GM18858 (cell line): ENCODE measurements around the gene NPPA.
"Not testable (repeated sequence)": the region's sequence is repeated elsewhere in the genome, so short reads cannot be mapped to it uniquely, and the experiment has no call there.

ENCODE experiments used
- ATAC-seq: cut with Tn5 transposase; IDR thresholded peaks from one replicate; pipeline ENCODE4 v1.9.1; 2021; ENCODE audit not compliant: unreplicated experiment

NPPA gene

GRCh38 chr1:11847667-11848372, at the start of gene NPPA:
TSS of gene NPPA (minus strand) at chr1:11847783. CDS start at chr1:11847684, 99 bp downstream.
- ATAC-seq = no peak

- ATAC-seq = not testable (repeated sequence)
Observed at GRCh38 chr1:11894501-11894900, 46.9 kb upstream of the NPPA start.

DNA sequence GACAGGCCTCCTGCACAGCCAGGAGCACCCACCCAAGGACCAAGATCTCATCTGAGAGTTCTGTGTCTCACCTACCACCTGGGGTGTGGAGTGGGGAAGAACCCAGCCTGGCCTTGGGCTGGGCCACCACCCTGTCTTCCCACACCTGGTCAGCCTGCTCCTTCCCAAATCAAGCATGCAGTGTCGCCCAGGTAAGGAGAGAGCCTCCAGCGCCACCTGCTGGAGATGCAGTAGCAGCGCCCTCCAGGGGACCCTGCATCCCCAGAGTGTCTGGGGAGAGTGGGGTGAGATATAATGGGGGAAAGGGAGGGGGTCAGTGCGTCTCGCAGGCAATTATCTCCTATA, 46.3 kb upstream of the NPPA start:
- ATAC-seq = no peak

DNA sequence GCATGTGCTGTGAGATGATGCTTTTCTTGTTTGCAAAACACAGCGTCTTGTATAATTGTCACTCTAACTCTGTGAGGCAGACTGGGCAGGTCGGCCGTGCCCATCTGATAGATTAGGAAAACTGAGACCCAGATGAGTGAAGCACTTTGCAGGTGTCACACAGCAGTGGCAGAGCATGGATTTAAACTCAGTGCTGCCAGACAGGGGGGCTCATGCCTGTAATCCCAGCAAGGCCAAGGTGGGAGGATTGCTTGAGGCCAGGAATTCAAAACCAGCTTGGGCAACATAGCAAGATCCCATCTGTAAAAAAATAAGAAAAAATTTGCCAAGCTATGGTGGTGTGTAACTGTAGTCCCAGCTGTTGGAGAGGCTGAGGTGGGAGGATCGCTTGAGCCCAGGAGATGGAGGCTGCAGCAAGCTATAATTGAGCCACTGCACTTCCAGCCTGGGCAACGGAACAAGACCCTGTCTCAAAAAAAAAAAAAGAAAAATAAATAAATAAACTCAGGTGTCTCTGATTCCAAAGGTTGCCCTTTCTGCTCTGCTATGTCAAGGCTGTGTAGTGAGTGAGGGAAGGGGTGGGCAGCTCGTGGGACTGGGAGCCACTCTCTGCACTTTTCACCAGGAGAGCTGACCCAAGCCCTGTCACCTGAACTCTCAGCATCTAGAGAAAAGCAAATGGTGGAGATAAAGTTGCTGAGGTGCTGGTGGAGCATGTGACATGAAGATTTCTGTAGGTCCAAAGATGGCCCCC, 44.0 kb upstream of the NPPA start:
- ATAC-seq = no peak

GRCh38 chr1:11888877-11889208, 41.3 kb upstream of the NPPA start:
- ATAC-seq = no peak

GRCh38 chr1:11888206-11888876, 40.8 kb upstream of the NPPA start:
- ATAC-seq = no peak

GRCh38 chr1:11887666-11888007, 40.1 kb upstream of the NPPA start:
- ATAC-seq = no peak

DNA sequence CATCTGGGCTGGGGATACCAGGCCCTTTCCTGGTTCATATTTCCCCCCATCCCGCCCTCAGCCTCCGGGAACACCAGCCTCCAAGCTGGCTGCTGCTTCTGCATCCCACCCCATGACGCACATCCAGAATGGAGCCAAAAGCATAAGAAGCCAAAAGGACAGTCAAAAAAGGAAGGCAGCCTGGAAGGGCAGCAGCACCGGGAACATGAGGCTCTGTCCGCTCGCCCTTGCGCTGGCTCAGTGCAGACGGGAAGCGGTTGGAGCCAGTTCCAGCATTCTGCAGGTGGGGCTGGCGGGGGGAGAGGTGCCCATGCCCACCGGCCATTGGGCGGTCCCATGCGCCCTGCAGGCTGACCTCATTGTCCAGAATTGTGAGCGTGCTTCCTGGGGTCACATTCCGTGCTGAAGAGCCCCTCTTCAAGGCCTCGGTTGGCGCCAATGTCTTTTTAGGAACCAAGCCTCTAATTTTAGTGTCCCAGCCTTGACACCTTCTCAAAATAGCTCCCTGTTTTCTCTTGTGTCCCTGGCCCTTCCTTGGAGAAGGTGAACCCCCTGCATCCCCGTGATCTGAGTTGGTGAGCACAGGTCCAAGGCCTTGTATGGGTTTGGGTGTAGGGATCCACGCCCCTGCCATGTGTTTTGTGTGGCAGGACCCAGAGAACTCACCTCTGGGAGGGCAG, 39.5 kb upstream of the NPPA start:
- no peak for ATAC-seq

DNA sequence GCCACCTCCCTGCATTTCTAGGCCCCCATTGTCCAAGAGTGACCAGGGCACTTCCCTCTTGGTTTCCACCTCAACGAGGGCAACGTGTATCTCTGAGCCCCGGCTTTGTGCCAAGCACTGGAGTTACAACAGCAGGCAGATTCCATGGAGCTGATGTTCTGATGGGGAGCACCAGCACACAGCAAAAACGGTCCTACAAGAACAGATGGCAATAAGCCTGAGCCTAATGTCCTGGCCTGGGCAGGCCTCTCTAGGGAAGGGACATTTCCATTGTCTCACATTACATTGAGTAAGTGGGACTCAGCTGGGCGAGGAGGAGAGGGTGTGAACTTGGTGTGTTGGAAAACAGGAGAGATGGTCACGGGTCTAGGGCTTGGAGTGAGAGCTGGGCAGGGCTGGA, 38.3 kb upstream of the NPPA start:
- ATAC-seq = no peak

DNA sequence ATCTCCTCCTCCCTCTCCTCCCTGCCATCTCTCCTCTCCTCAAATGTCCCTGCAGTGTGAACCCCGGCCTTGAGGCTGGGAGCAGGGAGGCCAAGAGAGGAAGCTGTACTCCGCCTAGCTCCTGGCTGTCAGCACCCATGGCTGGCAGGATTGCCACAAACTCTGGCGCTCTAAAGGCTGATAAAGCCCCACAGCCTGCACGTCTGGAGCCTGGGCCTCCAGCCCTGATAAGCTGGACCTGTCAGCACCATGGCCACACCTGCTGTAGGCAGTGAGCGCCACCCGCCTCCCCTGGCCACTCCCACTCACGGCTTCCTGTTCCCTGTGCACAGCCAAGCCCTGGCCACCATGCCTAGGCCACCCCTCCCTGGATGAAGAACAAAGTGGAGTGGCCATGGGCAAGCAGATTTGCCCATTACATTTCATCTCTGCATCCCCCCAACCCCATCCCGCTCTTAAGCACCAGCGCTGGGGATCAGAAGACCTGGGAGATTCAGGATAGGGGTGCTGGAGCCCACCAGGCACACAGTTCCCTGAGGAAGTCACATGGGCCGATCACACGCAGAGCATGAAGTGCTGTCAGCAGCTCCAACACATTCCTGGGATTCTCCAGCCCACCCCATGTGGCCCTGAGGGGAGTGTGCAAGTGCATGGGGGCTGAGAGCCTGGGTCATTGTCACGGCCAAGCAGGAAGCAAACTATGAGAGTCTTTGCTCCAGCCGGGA, 35.4 kb upstream of the NPPA start:
- no peak for ATAC-seq

DNA sequence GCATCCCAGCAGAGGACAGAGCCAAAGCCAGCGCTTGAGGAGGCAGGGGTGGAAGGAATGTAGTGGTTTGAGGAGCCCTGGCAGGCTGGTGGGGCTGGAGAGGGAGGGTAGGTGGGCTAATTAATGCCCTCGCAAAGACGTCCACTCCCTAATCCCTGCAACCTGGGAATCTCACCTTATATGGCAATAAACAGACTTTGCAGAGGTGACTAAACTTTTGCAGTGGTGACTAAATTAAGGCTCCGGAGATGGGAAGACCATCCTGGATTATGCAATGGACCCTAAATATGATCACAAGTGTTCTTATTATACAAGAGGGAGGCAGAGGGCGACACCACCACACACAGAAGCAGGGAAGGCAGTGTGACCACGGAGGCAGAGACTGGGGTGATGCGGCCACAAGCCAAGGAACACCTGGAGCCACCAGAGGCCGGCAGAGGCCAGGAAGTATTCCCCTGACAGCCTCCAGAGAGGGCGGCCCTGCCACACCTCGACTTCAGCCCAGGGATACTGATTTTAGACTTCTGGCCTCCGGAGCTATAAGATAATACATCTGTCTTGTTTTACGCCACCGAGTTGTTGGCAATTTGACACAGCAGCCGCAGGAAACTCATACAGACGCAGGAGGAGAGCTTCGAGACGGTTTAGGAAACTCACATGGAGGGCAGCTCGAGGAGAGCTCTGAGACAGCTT, 34.3 kb upstream of the NPPA start:
- ATAC-seq = no peak

DNA sequence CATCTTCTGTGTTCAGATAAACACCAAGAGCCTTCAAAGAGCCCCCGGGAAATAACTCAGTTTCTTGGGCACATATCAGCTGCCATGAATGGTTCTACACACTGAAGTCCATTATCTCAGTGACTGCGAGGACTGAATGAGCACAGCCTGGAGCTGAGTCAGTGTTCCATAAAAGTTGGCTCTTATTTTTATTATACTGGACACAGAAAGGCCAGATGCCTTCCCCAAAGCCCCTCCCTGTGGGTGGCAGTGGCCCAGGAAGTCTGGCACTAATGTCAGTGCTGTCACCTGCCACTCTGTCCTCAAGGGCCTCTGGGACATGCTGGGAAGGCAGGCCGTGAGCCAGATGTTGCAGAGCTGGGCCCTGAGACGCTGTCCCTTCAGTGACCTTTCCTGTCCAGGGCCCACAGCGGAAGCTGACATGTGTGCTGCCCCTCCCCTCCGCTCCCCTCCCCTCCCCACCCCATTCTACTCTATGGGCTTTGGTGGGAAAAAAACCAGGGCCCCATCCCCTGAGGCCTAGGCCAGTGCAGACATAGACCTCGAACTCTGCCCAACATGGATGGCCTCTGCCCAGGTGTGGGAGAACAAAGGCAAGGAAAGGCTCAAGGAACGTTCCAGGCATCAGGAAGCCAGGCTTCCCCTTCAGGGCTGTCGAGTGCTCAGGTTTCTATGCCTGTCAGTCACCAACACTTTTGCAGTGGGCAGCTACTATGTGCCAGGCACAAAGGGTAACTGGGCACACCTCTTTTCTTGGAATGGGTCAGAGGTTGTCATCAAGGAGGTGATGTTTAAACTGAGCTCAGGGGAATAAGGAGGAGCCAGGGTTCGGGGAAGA, 33.5 kb upstream of the NPPA start:
- ATAC-seq = no peak

DNA sequence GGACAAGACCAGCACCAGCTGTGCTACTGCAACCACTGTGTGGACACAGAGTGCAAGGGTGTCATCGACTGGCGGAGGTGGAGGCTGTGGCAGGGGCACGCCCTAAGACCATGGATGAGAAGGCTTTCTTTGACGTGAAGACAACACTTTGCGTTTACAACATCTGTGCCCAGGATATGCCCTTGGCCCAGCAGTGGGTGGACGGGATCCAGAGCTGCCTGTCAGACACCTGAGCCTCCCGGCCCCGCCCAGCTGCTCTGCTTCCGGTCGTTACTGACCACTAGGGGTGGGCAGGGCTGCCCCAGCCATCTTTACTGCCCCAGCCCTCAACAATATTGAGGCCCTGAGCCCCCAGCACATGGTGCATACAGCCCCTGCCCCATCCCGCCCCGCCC, 32.6 kb upstream of the NPPA start:
- no peak for ATAC-seq

DNA sequence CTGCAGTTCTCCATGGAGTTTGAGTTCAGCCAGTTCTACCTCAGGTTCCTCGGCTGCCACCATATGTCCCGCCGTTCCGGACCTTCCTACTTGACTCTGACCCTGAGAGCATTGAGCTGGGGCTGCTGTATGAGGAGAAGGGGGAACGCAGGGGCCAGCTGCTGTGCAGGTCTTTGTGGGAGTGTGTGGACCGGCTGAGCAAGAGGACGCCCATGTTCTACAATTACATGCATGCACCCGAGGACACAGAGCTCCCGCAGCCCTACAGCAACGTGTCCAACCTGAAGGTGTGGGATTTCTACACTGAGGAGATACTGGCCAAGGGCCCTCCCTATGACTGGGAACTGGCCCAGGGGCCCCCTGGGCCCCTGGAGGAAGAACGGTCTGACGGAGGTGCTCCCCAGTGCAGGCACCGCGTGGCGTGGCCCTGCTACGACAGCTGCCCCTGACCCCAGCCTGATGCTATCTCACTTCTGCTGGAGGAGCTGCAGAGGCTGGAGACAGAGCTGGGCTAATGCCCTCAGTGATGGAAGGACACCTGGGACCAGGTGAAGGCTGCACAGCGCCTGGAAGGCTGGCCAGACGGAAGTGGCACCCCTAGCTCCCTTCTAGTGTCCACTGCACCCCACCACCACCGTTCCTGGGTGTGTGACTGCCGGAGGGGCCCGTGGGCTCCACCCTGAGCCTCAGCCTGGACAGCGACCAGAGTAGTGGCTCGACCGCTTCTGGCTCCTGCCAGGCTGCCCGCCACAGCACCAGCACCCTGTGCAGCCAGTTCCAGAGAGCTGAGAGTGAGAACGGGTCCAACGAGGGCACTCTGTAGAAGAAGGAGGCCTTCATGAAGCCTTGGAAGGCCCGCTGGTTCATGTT, 32.0 kb upstream of the NPPA start:
- no peak for ATAC-seq

DNA sequence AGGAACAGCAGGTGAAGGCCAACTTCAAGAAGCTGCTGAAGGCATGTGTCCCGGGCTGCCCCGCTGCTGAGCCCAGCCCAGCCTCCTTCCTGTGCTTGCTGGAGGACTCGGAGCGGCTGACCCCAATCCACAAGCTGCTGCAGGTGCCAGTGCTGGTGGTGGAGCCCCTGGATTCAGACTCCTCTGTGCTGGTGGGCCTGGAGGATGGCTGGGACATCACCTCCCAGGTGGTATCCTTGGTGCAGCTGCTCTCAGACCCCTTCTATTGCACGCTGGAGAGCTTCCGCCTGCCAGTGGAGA, 31.3 kb upstream of the NPPA start:
- ATAC-seq = no peak

- no peak for ATAC-seq
Observed at GRCh38 chr1:11878081-11878890, 30.7 kb upstream of the NPPA start.

- no peak for ATAC-seq
Observed at GRCh38 chr1:11877074-11877473, 29.5 kb upstream of the NPPA start.

DNA sequence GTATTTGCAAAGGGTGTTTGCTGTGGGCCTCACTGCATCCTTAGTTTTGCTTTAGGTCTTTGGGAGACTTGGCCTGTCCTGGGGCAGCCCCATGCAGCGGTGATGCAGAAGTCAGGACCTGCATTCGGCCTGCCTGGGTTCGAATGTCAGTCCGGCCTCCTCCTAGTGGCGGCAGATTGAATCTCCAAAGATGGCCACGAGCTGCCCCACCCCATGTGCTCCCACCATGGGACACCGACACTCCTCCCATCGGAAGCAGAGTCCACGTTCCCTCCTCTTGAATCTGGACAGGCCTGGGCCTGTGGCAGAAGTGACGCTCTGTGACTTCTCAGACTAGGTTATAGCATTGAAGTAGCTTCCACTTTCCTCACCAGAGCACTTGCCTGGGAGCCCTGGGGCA, 27.5 kb upstream of the NPPA start:
- no peak for ATAC-seq
